K562 (cell line): ENCODE measurements around the gene ZDHHC5.

Source experiments
- ARID4B ChIP-seq: sonication (generic); formaldehyde crosslinking; IDR thresholded peaks from 2 replicates; pipeline ENCODE4 v1.8.0; 2022; ENCODE audit warnings: mild to moderate bottlenecking, missing genetic modification reagents
- BCLAF1 ChIP-seq, 2 experiments: fragments of 450-650 bp in 1 of 2; IDR thresholded peaks; 2 replicates each; pipeline ENCODE4 v1.6.1; 2011 to 2017; ENCODE audit warnings: low read depth in 2 of 2, antibody characterized with exemption in 1 of 2, borderline replicate concordance in 1 of 2, low read length in 1 of 2, mild to moderate bottlenecking in 1 of 2, mixed read lengths in 1 of 2; ENCODE audit not compliant: control insufficient read depth in 1 of 2
- CTCF ChIP-seq, 3 experiments: IDR thresholded peaks in 2 of 3; conservative IDR thresholded peaks in 1 of 3; 2 replicates each; pipeline ENCODE4 v1.5.1; 2011 to 2012; ENCODE audit warnings: low read length in 3 of 3, mild to moderate bottlenecking in 3 of 3, control low read depth in 2 of 3, improper control_type of control experiment in 1 of 3, inconsistent platforms in 1 of 3, low read depth in 1 of 3, mixed read lengths in 1 of 3, moderate library complexity in 1 of 3; ENCODE audit not compliant: insufficient read depth in 2 of 3
- ELF4 ChIP-seq: fragments of 450-650 bp; formaldehyde crosslinking; IDR thresholded peaks from 2 replicates; pipeline ENCODE4 v1.4.0; 2022; ENCODE audit warnings: missing genetic modification characterization
- FOXP1 ChIP-seq: sonication (generic); formaldehyde crosslinking; IDR thresholded peaks from 2 replicates; pipeline ENCODE4 v1.8.0; 2022; ENCODE audit warnings: mild to moderate bottlenecking, missing genetic modification reagents
- JUN ChIP-seq, 2 experiments: sonication (generic) in 1 of 2; formaldehyde crosslinking in 1 of 2; IDR thresholded peaks; 2 replicates each; pipeline versions ENCODE4 v1.6.1 to v1.8.0; 2012 to 2022; ENCODE audit warnings: borderline replicate concordance in 2 of 2, mild to moderate bottlenecking in 2 of 2, improper control_type of control experiment in 1 of 2, low read depth in 1 of 2, low read length in 1 of 2, missing genetic modification reagents in 1 of 2
- KAT2B ChIP-seq: IDR thresholded peaks from one replicate; pipeline ENCODE4 v1.6.1; 2012; ENCODE audit warnings: low read depth, mild to moderate bottlenecking, control low read depth, inconsistent platforms, low read length, moderate library complexity
- KAT8 ChIP-seq: fragments of 450-650 bp; IDR thresholded peaks from 2 replicates; pipeline ENCODE4 v1.6.1; 2016; ENCODE audit warnings: low read depth, mild to moderate bottlenecking
- LARP7 ChIP-seq: fragments of 450-650 bp; IDR thresholded peaks from 2 replicates; pipeline ENCODE4 v1.6.1; 2016
- NBN ChIP-seq: fragments of 450-650 bp; IDR thresholded peaks from 2 replicates; pipeline ENCODE4 v1.6.1; 2016; ENCODE audit warnings: low read depth, mild to moderate bottlenecking
- POLR2A ChIP-seq: fragments of 450-650 bp; conservative IDR thresholded peaks from 2 replicates; pipeline ENCODE4 v1.6.1; 2016
- POLR2AphosphoS5 ChIP-seq: IDR thresholded peaks from 2 replicates; pipeline ENCODE4 v1.6.1; 2011; ENCODE audit warnings: mild to moderate bottlenecking, low read depth, low read length, moderate library complexity; ENCODE audit not compliant: control insufficient read depth, insufficient read depth
- RBBP5 ChIP-seq: fragments of 200-600 bp; sonication (generic); IDR thresholded peaks from 2 replicates; pipeline ENCODE4 v1.6.1; 2012; ENCODE audit warnings: borderline replicate concordance, mild to moderate bottlenecking, low read length, control low read depth, inconsistent platforms; ENCODE audit not compliant: insufficient read depth, poor library complexity, severe bottlenecking
- ZNF408 ChIP-seq: fragments of 250-450 bp; sonication (Bioruptor Pico); IDR thresholded peaks from 2 replicates; pipeline ENCODE4 v1.4.0; 2020; ENCODE audit warnings: low read depth, mild to moderate bottlenecking, moderate library complexity

DNA sequence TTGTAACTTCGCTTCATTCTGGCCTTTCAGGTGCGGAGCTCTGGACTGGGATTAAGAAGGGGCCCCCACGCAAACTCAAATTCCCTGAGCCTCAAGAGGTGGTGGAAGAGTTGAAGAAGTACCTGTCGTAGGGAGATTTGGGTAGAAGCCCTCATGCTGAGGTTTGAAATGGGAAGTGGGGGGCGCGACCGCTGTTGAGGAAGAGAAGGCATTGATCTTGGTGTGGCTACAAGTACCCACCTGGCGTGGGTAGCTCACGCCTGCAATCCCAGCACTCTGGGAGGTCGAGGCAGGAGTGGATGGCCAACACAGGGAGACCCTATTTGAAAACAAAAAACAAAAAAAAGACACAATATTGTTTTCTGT lies 74.2 kb downstream of the ZDHHC5 start:
- TF ChIP-seq LARP7 (no peak), BCLAF1 (IDR thresholded peaks at IDR 0.05; ENCODE audit: borderline replicate concordance in 1 of 2, control insufficient read depth in 1 of 2, low read depth in 2 of 2, low read length in 1 of 2) (no peak), ELF4 (CRISPR knock-in tag) (no peak), POLR2AphosphoS5 (no peak), FOXP1 (CRISPR knock-in tag) (no peak), JUN (IDR thresholded peaks at IDR 0.05; ENCODE audit: borderline replicate concordance, low read depth, low read length) (no peak), JUN (CRISPR knock-in tag; IDR thresholded peaks at IDR 0.05; ENCODE audit: borderline replicate concordance) (no peak), CTCF (IDR thresholded peaks at IDR 0.05 in 2 of 3, conservative IDR thresholded peaks at IDR 0.05 in 1 of 3; ENCODE audit: insufficient read depth in 2 of 3, low read depth in 1 of 3, low read length in 3 of 3) (no peak), KAT2B (no peak), RBBP5 (no peak), KAT8 (no peak), NBN (no peak), ZNF408 (CRISPR knock-in tag) (no peak), POLR2A (no peak), ARID4B (CRISPR knock-in tag) (no peak)
